Suprapubic skin (tissue), 4 donors: ENCODE measurements around the gene ARL4D.

Source experiments
- CTCF ChIP-seq, 2 donors: fragments of 200-600 bp in 1 of 2; fragments of 450-650 bp in 1 of 2; sonication (generic) in 1 of 2; IDR thresholded peaks; one replicate each; pipeline ENCODE4 v1.5.1; 2016 to 2019; ENCODE audit warnings: antibody characterized with exemption in 2 of 2, mild to moderate bottlenecking in 1 of 2, moderate library complexity in 1 of 2
- EP300 ChIP-seq: sonication (generic); formaldehyde crosslinking; IDR thresholded peaks from one replicate; pipeline ENCODE4 v1.6.1; 2017; ENCODE audit warnings: antibody characterized with exemption
- POLR2A ChIP-seq, 2 donors: fragments of 450-650 bp; IDR thresholded peaks; one replicate each; pipeline ENCODE4 v1.6.1; 2017; ENCODE audit warnings: antibody characterized with exemption in 2 of 2, mild to moderate bottlenecking in 2 of 2, moderate library complexity in 2 of 2
- POLR2AphosphoS5 ChIP-seq, 3 donors: sonication (generic); formaldehyde crosslinking; IDR thresholded peaks; one replicate each; pipeline ENCODE4 v1.6.1; 2017; ENCODE audit warnings: antibody characterized with exemption in 3 of 3

DNA sequence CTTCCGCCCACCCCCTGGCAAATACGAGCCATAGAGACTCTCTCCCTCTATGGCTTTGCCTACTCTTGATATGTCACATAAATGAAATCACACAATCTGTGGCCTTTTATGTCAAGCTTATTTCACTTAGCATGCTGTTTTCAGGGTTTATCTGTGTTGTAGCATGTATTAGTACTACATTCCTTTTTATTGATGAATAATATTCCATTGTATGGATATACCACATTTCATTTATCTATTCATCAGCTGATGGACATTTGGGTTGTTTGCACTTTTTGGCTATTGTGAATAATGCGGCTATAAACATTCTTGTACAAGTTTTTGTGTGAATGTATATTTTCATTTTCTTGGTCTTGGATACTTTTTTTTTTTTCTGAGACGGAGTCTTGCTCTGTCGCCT lies 48.0 kb downstream of the ARL4D start:
- TF ChIP-seq CTCF (IDR thresholded peaks at IDR 0.05) (no peak), POLR2AphosphoS5 (IDR thresholded peaks at IDR 0.05) (no peak), EP300 (no peak), POLR2A (IDR thresholded peaks at IDR 0.05) (no peak)
